ENCODE measurements around the gene OSM. TPM values are rescaled to one million over a fixed set of nuclear protein-coding genes. Genes with fewer than 3 reads are reported as not detected.

OSM gene
- total and polyA plus RNA-seq, 2 experiments from 2014 or later: not detected

DNA sequence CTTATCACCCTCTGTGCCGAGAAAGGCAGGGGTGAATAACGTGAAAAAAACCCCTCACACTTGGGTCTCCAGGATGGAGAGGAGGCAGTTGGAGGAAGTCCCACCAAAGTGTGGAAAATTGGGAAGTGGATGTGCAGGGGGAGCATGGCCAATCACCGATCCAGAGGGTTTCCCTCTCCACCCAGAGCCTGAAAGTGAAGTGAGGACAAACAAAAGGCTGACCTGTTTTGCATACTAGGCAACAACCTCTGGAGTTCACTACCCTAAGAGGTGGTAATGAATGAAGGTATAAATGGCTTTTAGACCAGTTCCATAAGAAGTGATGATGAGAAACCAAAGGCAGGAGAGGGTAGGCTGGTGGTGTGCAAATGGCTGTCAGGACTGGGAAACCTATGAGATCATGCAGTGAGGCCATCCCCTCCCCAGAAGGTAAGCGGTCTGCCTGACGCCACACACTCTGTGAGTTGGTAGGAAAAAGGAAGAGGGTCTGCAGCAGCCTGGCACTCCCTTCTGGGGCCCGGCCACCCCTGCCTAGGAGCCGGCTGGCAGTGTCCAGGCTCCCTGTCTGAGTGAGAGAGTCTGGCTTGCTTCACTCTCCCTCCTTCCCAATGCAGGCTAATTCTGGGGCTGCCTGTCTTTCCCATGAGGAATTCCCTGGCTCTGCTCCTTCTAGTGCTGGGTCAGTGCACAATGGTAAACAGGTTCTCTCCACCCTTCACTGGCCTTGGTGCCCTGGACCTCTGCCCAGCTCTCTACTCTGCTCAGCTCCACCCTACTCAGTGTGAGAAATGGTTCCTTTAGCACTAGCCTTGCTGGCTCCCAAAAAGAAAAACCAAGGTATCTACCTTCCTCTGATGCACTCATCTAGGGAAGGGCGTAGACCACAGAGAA is 44.5 kb upstream of the OSM start:
- Mint-ChIP-seq H3K27me3 (ENCODE audit: insufficient read depth, low read depth, poor library complexity) (peaks cover 3% of the 10 kb centered on the region), H3K27ac (no peak overlapping the region), H3K4me1 (peaks cover 11% of the 10 kb centered on the region), H3K9me3 (no peaks in the 10 kb centered on the region), H3K4me3 (no peak overlapping the region), H3K36me3 (ENCODE audit: low read depth) (no peaks in the 10 kb centered on the region)
- peaks cover 4% of the 10 kb centered on the region; the same call in 1 of the 2 replicates for H3K4me1 ChIP-seq (ENCODE audit: insufficient read depth)
- DNase-seq (ENCODE audit: low spot score): no peak
- no peaks in the 10 kb centered on the region for H3F3A ChIP-seq (replicated peaks; ENCODE audit: low read depth)
- peaks cover 3% of the 10 kb centered on the region for H4K20me1 ChIP-seq (replicated peaks; ENCODE audit: insufficient read depth)
- H3K27ac ChIP-seq (ENCODE audit: low read depth): no peak overlapping the region
- no peaks in the 10 kb centered on the region for H3K27me3 ChIP-seq (ENCODE audit: insufficient read depth)
- H3K4me2 ChIP-seq: 0 out of 2 replicates have a peak overlapping the region, but pooled peaks have one; percentile 6
- TF ChIP-seq ZNF331 (CRISPR knock-in tag; IDR thresholded peaks at IDR 0.05; ENCODE audit: low read depth): no peak
- no peak for TF ChIP-seq EZH2phosphoT487 (IDR thresholded peaks at IDR 0.05; ENCODE audit: unreplicated experiment)
- H3K79me2 ChIP-seq (replicated peaks; ENCODE audit: insufficient read depth): no peaks in the 10 kb centered on the region
- H3K9me2 ChIP-seq (ENCODE audit: insufficient read depth): no peaks in the 10 kb centered on the region
- no peak overlapping the region for H2AFZ ChIP-seq
- no peak overlapping the region for H3K4me3 ChIP-seq
- no peaks in the 10 kb centered on the region for H3K36me3 ChIP-seq (ENCODE audit: insufficient read depth)
- peak; percentile 54 for ATAC-seq

DNA sequence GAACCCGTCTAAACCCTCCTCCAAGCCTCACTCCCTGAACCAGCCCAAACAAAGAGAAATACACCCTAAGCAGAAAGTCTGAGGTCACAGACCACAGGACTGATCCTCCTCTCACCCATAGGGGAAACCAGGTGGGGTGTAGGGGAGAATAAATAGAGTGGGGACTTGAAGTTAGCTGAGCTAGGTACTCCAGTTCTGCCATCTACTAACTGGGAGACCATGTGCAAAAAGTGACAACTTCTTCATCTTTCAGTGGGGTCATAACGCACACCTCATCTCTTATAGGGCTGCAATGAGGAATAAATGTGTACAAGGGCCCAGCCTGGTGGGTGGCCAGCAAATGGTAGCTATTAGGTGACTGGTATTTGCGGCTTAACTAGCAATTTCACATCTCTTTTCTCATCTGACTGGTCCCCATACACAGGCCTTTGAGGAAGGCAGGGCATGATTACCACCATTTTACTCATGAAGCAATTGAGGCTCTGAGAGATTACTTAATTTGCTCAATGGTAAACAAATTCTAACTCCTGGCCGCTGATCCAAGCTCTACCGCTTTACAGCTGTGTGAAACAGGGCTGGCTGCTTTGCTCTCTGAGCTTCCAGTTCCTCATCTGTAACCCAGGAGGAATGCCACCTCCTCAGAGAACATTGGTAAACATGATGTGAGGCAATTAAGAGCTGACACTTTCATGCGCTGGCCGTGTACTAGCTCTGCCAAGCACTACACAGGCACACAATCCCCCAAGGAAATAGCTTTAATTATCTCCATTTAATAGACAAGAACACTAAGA is 43.5 kb upstream of the OSM start:
- no peak overlapping the region for H2AFZ ChIP-seq
- no peak overlapping the region for H3K4me2 ChIP-seq
- Mint-ChIP-seq H3K4me3 (no peak overlapping the region), H3K4me1 (peaks cover 11% of the 10 kb centered on the region), H3K36me3 (ENCODE audit: low read depth) (no peaks in the 10 kb centered on the region), H3K27me3 (ENCODE audit: insufficient read depth, low read depth, poor library complexity) (peaks cover 3% of the 10 kb centered on the region), H3K27ac (no peak overlapping the region), H3K9me3 (no peaks in the 10 kb centered on the region)
- no peaks in the 10 kb centered on the region for H3F3A ChIP-seq (replicated peaks; ENCODE audit: low read depth)
- H4K20me1 ChIP-seq (replicated peaks; ENCODE audit: insufficient read depth): peaks cover 3% of the 10 kb centered on the region
- no peaks in the 10 kb centered on the region for H3K36me3 ChIP-seq (ENCODE audit: insufficient read depth)
- no peak overlapping the region for H3K27ac ChIP-seq (ENCODE audit: low read depth)
- DNase-seq (ENCODE audit: low spot score): no peak
- H3K79me2 ChIP-seq (replicated peaks; ENCODE audit: insufficient read depth): no peaks in the 10 kb centered on the region
- H3K9me2 ChIP-seq (ENCODE audit: insufficient read depth): no peaks in the 10 kb centered on the region
- ATAC-seq: no peak
- peaks cover 4% of the 10 kb centered on the region; the same call in 1 of the 2 replicates for H3K4me1 ChIP-seq (ENCODE audit: insufficient read depth)
- H3K27me3 ChIP-seq (ENCODE audit: insufficient read depth): no peaks in the 10 kb centered on the region
- no peak overlapping the region for H3K4me3 ChIP-seq
- TF ChIP-seq NANOG (IDR thresholded peaks at IDR 0.05; ENCODE audit: borderline replicate concordance) (no peak), ZNF114 (CRISPR knock-in tag; IDR thresholded peaks at IDR 0.05) (no peak), EZH2 (IDR thresholded peaks at IDR 0.05; ENCODE audit: low read depth, unreplicated experiment) (no peak), EZH2phosphoT487 (IDR thresholded peaks at IDR 0.05; ENCODE audit: unreplicated experiment) (no peak), CREB1 (CRISPR knock-in tag; IDR thresholded peaks at IDR 0.05; ENCODE audit: low read depth) (no peak), JUNB (IDR thresholded peaks at IDR 0.05; ENCODE audit: unreplicated experiment) (no peak)
- TF ChIP-seq, protein P1, sequence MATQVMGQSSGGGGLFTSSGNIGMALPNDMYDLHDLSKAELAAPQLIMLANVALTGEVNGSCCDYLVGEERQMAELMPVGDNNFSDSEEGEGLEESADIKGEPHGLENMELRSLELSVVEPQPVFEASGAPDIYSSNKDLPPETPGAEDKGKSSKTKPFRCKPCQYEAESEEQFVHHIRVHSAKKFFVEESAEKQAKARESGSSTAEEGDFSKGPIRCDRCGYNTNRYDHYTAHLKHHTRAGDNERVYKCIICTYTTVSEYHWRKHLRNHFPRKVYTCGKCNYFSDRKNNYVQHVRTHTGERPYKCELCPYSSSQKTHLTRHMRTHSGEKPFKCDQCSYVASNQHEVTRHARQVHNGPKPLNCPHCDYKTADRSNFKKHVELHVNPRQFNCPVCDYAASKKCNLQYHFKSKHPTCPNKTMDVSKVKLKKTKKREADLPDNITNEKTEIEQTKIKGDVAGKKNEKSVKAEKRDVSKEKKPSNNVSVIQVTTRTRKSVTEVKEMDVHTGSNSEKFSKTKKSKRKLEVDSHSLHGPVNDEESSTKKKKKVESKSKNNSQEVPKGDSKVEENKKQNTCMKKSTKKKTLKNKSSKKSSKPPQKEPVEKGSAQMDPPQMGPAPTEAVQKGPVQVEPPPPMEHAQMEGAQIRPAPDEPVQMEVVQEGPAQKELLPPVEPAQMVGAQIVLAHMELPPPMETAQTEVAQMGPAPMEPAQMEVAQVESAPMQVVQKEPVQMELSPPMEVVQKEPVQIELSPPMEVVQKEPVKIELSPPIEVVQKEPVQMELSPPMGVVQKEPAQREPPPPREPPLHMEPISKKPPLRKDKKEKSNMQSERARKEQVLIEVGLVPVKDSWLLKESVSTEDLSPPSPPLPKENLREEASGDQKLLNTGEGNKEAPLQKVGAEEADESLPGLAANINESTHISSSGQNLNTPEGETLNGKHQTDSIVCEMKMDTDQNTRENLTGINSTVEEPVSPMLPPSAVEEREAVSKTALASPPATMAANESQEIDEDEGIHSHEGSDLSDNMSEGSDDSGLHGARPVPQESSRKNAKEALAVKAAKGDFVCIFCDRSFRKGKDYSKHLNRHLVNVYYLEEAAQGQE (IDR thresholded peaks at IDR 0.05; ENCODE audit: unreplicated experiment): no peak
- TF ChIP-seq, protein P2, sequence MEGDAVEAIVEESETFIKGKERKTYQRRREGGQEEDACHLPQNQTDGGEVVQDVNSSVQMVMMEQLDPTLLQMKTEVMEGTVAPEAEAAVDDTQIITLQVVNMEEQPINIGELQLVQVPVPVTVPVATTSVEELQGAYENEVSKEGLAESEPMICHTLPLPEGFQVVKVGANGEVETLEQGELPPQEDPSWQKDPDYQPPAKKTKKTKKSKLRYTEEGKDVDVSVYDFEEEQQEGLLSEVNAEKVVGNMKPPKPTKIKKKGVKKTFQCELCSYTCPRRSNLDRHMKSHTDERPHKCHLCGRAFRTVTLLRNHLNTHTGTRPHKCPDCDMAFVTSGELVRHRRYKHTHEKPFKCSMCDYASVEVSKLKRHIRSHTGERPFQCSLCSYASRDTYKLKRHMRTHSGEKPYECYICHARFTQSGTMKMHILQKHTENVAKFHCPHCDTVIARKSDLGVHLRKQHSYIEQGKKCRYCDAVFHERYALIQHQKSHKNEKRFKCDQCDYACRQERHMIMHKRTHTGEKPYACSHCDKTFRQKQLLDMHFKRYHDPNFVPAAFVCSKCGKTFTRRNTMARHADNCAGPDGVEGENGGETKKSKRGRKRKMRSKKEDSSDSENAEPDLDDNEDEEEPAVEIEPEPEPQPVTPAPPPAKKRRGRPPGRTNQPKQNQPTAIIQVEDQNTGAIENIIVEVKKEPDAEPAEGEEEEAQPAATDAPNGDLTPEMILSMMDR (conservative IDR thresholded peaks at IDR 0.05; ENCODE audit: low read depth in 2 of 2): no peak
- TF ChIP-seq, protein P3, sequence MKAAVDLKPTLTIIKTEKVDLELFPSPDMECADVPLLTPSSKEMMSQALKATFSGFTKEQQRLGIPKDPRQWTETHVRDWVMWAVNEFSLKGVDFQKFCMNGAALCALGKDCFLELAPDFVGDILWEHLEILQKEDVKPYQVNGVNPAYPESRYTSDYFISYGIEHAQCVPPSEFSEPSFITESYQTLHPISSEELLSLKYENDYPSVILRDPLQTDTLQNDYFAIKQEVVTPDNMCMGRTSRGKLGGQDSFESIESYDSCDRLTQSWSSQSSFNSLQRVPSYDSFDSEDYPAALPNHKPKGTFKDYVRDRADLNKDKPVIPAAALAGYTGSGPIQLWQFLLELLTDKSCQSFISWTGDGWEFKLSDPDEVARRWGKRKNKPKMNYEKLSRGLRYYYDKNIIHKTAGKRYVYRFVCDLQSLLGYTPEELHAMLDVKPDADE (IDR thresholded peaks at IDR 0.05): no peak

Measured in GM23338 (cell line).